ENCODE data around the gene FGF10.

DNA sequence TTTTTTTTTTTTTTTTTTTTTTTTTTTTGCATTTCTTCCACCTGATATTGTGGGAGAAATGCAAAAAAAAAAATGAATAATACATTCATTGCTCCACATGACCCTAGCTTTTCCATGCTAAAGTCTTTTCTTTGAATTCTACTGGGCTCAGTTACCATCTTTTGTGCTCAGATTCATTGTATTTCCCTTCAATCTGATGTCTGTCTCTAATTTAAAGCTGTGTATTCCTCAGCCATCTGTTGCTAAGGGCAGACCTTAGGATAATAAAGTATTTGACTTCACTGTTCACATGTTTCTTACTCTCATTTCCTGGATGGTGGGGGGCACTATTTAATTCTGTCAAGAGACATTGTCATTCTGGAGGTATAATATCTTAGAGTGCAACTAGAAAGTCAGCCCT is 123.5 kb downstream of the FGF10 start:
- TF ChIP-seq POLR2A (IDR thresholded peaks at IDR 0.05; ENCODE audit: low read length): no peak
- no peak for TF ChIP-seq GATA1 (IDR thresholded peaks at IDR 0.05; ENCODE audit: low read depth, low read length)

Data from erythroblast (primary cell).